HG03520 (cell line): ENCODE results near the gene OR5AK2.
"Not testable (repeated sequence)": the region's sequence is repeated elsewhere in the genome, so short reads cannot be mapped to it uniquely, and the experiment has no call there.

ENCODE experiments used
- ATAC-seq: cut with Tn5 transposase; IDR thresholded peaks from one replicate; pipeline ENCODE4 v1.9.1; 2021; ENCODE audit warnings: mild to moderate bottlenecking, moderate library complexity; ENCODE audit not compliant: unreplicated experiment

OR5AK2 gene

DNA sequence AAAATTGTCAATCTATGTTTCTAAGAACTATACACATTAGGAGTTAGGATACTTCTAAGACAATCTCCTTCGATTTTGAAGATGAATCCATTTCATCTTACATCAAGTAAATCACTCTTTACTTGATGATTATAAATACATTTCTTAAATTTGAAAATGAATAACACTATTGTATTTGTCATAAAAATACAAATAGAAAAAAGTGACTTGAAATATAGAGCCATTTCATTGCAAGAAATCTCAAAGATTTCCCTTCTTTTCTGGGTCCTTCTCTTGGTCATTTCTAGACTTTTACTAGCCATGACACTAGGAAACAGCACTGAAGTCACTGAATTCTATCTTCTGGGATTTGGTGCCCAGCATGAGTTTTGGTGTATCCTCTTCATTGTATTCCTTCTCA, at the start of gene OR5AK2:
Gene OR5AK2, plus strand, starts transcription at position 301 of the 400 bp plus-strand sequence. Its CDS starts 0 bp downstream, at position 301.
- no peak for ATAC-seq

GRCh38 chr11:56945526-56945925, 43.2 kb upstream of the OR5AK2 start:
- ATAC-seq: not testable (repeated sequence)

DNA sequence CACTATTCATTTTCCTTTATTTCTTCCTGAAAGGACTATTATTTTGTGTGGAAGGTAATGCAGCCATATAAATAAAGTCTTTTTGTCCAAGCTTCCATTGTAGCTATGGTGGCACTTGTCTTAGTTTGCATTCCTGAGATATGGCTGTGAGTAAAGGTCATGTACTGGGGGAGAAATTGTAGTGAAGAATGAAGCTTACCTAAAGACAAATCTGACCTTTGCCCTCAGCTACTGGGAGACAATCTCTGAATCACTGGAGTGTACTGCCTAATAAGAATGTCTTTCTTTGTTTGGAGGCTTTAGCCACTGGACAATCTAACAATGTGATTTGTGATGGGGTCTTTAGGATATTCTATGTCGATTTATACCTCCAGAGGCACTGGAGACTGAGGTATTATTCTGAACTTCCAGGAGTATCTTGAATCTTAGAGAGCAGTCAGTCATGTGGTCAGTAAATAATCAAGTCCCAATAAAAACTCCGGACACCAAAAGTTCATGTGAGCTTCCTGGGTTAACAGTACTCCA, 39.7 kb upstream of the OR5AK2 start:
- ATAC-seq: no peak

DNA sequence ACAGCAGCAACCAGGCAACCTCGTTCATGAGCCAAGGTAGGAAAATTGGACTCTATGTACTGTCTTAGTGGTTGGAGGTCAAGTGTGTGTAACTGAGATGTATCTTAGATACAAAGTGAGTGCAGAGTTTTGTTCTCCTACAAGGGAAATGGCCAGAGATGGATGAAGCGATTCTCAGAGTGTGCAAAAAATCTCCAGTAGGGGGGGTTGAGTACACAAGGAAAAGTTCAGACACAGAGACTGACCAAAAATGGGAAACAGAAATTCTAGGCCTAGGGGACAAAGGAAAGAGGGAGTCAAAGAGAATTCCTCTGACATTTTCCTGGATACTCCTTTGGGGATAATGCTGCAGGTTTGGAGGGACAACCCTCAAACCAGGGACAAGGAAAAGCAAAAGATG, 38.2 kb upstream of the OR5AK2 start:
- ATAC-seq: no peak

- ATAC-seq: not testable (repeated sequence)
These were observed 34.8 kb upstream of the OR5AK2 start for GRCh38 chr11:56953907-56954306.

- ATAC-seq: no peak
These were observed 27.1 kb upstream of the OR5AK2 start for GRCh38 chr11:56961609-56962008.

GRCh38 chr11:56967726-56968125, 21.0 kb upstream of the OR5AK2 start:
- ATAC-seq: no peak

GRCh38 chr11:56968524-56968923, 20.2 kb upstream of the OR5AK2 start:
- no peak for ATAC-seq

DNA sequence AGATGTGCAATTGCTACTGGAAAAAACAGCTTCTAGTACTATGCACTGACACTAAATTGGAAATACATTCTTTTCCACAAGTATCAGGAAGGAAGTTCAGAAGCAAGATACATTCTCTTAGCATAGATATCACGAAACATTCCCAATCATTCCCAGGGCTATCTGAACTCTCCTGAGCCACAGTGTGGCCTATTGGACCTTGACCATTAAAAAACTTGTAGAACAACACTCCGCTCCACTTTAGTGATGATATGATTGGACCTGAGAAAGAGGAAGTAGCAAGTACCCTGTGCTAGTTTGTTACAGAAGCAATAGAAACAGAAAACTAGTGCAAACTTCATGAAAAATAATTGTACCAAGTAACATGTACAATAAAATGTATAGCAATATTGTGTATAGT, 11.4 kb upstream of the OR5AK2 start:
- no peak for ATAC-seq

DNA sequence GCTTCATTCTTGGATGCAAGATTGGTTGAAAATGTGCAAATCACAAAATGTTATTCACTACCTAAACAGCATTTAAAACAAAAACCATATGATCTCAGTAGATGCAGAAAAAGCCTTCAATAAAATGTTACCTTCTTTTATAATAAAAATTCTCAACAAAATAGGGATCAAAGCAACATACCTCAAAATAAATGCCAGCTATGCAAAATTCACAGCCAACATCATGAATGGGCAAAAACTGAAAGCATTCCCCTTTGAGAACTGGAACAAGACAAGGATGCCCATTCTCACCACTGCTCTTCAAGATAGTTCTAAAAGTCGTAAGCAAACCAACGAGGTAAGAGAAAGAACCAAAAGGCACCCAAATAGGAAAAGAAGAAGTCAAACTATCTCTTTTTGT, 2.0 kb downstream of the OR5AK2 start:
- no peak for ATAC-seq

GRCh38 chr11:56994532-56994931, 5.8 kb downstream of the OR5AK2 start:
- ATAC-seq: no peak

DNA sequence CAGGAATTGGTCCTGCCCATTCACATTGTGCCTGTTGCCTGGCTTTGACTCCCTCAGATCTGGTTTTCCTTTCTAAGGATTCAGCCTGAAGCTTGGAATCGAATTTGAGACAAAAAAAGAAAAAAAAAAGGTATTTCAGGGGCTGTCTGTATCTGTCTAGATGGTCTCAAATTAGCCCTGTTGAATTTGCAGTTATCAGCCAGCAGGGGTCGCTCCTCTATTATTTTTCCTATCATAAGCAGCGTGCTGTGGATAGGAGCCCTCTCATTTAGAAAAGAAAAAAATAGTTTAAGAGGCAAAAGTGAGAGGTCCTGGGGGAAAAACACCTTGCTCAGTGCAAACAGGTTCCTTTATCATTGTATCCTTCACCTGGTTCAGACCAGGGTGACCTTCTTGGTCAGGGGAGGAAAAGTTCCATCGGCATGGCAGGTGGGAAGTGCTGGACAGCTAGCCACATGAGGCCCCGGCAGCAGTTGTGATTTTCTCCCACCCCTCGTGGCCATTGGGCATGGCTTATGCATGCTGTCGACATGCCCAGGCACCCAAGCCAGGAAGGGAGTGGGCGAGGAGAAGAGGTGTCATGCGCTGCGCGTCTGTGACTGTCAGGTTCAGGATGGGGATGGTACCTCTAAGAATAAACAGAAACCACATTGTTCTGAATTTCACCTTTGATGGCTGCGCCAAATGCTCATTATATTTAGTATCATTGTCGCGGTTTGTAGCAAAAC, 13.1 kb downstream of the OR5AK2 start:
- no peak for ATAC-seq

DNA sequence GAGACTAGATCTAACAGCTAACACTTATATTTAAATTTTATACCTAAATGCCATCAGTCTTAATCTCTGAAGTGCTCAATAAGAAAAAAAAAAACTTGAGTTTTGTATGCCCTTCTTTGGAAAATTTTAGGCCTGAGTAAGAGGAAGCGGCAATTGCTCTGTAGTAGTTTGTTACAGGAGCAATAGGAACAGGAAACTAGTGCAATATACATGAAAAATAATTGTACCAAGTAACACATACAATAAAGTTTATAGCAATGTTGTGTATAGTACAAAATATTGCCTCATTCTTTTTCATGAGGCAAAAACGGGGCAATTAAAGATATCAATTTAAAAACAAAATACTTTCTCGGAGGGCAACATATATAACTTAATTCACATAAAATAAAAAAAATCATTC, 19.7 kb downstream of the OR5AK2 start:
- no peak for ATAC-seq

DNA sequence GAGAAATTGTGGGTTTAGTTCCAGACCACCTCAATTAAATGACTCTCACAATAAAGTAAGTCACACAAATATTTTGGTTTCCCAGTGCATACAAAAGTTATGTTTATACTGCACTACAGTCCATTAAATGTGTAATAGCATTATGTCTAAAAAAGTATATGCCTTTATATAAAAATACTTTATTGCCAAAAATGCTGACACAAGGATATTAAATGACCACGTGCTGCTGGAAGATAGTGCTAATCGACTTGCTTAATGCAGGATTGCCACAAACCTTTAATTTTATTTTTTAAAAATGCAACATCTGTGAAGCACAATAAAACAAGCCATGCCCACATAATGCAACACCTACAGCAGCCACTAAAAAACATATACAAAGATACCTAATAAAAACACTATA, 27.0 kb downstream of the OR5AK2 start:
- ATAC-seq: no peak

DNA sequence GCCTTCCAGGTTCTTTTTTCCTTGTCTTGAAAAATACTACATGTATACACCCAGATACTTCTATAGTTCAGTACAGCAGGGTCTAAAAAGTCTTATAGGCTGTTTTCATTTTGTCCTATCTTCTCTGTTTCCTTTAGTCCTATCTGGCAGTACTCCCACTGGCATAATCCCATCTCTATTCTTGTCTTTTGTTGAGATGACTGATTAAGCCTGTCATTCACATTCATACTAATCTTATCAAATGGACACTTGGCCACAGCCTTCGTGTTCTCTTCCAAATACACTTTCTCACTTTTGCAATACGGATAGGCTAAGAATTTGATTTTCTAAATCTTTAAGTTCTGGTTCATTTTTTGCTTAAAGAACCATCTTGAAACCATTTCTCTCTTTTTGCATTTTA, 42.8 kb downstream of the OR5AK2 start:
- ATAC-seq: no peak
